Measurements from ENCODE around the gene TBC1D16. TPM values are rescaled to one million over a fixed set of nuclear protein-coding genes. Genes with fewer than 3 reads are reported as not detected.

Gene TBC1D16
- total and polyA plus RNA-seq, 7 donors = 1.7 to 11.4 (median 6.5) TPM

GRCh38 chr17:80002690-80003490, 32.8 kb downstream of the TBC1D16 start:
- Histone ChIP-seq H3K9me3 (no peaks in the 10 kb centered on the region), H3K27me3 (ENCODE audit: insufficient read depth in 3 of 3, low read length in 2 of 3) (peaks cover 0 to 17% (median 3%) of the 10 kb centered on the region in 3 donors), H3K4me1 (no peaks in the 10 kb centered on the region), H3K4me3 (no peak overlapping the region), H3K36me3 (ENCODE audit: insufficient read depth in 1 of 2, low read depth in 1 of 2) (no peaks in the 10 kb centered on the region), H3K27ac (no peak overlapping the region)
- intact Hi-C loops (cut with DNase I) = no loop called here
- 93 to 94% (median 94%) methylated on average over 28 to 30 of the region's 30 CpGs for WGBS, 3 donors
- peak in 1 of 2 donors; percentile 52 for DNase-seq
- TF ChIP-seq CTCF (IDR thresholded peaks at IDR 0.05) = no peak
- no peak for ATAC-seq

DNA sequence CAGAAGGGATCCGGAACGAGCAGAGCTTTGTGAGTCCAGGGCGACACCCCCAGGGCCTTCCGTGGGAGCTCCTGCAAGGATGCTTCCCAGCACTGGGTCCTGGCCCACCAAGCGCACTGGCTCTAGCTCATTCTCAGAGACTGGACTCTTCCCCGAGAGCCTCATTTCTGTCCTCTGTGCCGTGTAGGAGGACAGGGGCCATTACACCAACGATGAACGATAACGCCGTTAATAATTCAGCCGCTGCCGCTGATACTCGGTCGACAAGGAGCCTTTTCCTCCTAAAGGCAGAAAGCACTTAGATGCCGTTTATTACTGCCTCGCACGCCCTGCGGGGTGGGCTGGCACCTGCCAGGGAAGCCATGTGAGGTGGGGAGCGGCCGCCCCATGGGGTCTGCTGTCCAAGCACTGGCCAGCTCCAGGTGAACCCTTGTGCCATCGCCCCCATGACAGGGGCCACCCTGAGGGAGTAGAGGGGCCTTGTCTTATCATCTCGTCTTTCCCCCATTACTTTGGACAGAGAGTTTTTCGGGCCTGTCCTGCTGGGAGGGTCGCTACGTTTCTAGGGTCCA, 33.5 kb downstream of the TBC1D16 start:
- DNase-seq (no peak), ATAC-seq (no peak)
- TF ChIP-seq CTCF (IDR thresholded peaks at IDR 0.05) = no peak
- no peaks in the 10 kb centered on the region for H3K36me3 ChIP-seq (ENCODE audit: insufficient read depth in 1 of 2, low read depth in 1 of 2)
- H3K9me3 ChIP-seq = no peaks in the 10 kb centered on the region
- intact Hi-C loops (cut with DNase I) = no loop called here
- WGBS, 3 donors = 90 to 93% (median 90%) methylated on average over 26 of the region's 26 CpGs
- peaks cover 0 to 17% (median 3%) of the 10 kb centered on the region in 3 donors for H3K27me3 ChIP-seq (ENCODE audit: insufficient read depth in 3 of 3, low read length in 2 of 3)
- H3K4me3 ChIP-seq = no peak overlapping the region
- no peak overlapping the region for H3K27ac ChIP-seq
- no peaks in the 10 kb centered on the region for H3K4me1 ChIP-seq

DNA sequence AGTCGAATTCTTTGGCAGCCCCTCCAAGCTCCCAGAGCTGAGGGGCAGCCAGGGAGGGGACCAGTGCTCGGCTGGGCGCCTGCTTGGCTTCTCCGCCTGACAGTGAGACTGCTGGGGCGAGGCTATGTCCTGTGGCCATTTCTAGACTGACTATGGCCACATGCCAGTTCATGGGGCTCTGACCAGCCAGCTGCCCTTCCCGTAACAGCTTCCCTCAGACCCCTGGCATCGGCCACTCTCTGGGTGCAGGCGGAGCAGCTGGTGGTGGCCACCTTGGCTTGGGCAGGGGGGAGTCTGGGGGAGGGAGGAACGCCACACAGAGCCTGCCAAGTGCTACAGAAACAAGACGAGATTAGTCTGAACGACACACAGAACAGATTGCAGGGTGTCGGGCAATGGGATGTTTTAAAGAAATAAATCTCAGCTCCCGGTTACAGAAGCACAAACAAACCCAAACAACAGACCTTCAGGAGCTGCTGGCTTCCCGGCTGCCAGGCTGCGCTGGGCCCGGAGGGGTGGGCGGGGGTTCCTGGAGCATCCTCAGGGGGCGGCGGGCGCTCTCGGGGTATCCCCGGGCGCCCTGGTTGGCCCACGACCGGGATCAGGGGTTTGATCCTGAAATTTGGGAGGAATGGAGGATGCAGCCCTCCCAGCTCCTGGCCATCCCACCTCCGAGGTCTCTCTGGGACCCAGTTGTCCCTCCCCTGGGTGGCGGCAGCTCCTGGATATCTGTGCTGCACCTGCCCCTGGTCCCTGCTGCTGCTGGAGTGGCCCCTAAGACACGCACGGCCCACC, 34.5 kb downstream of the TBC1D16 start:
- WGBS, 3 donors = 45 to 66% (median 47%) methylated on average over 28 to 29 of the region's 29 CpGs
- no peak overlapping the region for H3K4me3 ChIP-seq
- H3K27me3 ChIP-seq (ENCODE audit: insufficient read depth in 3 of 3, low read length in 2 of 3) = peaks cover 0 to 17% (median 0%) of the 10 kb centered on the region in 3 donors
- no peak for DNase-seq
- intact Hi-C loops (cut with DNase I) = no loop called here
- peak in 3 of 4 donors; percentile 26 to 59 (median 32) for ATAC-seq
- H3K9me3 ChIP-seq = no peaks in the 10 kb centered on the region
- no peak for TF ChIP-seq CTCF (IDR thresholded peaks at IDR 0.05)
- no peaks in the 10 kb centered on the region for H3K36me3 ChIP-seq (ENCODE audit: insufficient read depth in 1 of 2, low read depth in 1 of 2)
- no peak overlapping the region for H3K27ac ChIP-seq
- H3K4me1 ChIP-seq = no peaks in the 10 kb centered on the region

DNA sequence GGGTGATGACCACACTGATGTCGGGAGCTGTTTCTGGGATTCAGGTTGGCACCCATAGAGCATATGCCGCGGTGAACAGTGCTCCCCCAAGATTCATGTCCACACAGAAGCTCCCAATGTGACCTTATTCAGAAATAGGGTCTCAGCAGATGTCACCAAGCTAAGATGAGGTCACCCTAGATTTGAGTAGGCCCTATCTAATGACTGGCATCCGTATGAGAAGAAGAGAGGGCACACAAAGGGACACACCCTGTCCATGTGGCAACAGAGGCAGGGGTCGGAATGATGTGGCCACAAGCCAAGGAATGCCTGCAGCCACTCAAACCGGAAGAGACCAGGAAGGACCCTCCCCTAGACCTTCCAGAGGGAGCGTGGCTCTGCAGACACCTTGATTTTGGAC, 35.5 kb downstream of the TBC1D16 start:
- Histone ChIP-seq H3K4me3 (no peak overlapping the region), H3K9me3 (no peaks in the 10 kb centered on the region), H3K27ac (no peak overlapping the region), H3K36me3 (ENCODE audit: insufficient read depth in 1 of 2, low read depth in 1 of 2) (no peaks in the 10 kb centered on the region), H3K4me1 (no peaks in the 10 kb centered on the region), H3K27me3 (ENCODE audit: insufficient read depth in 3 of 3, low read length in 2 of 3) (peaks cover 0 to 17% (median 0%) of the 10 kb centered on the region in 3 donors)
- intact Hi-C loops (cut with DNase I) = no loop called here
- DNase-seq (no peak), ATAC-seq (no peak)
- WGBS, 3 donors = 71 to 85% (median 83%) methylated on average over 7 of the region's 7 CpGs
- no peak for TF ChIP-seq CTCF (IDR thresholded peaks at IDR 0.05)
